Pons (tissue), 1 donor: ENCODE results near the gene SLC35A3.
"Not testable (repeated sequence)": the region's sequence is repeated elsewhere in the genome, so short reads cannot be mapped to it uniquely, and the experiment has no call there.

ENCODE experiments used
- DNase-seq: peaks from one replicate; pipeline ENCODE4 v3.0.0-alpha.2; 2016; ENCODE audit warnings: low spot score

Gene SLC35A3

GRCh38 chr1:99975529-99975928, 5.7 kb downstream of the SLC35A3 start:
- no peak for DNase-seq

- DNase-seq, result not testable (repeated sequence)
Observed at GRCh38 chr1:99977326-99977725, 7.5 kb downstream of the SLC35A3 start.

GRCh38 chr1:99978218-99978617, 8.4 kb downstream of the SLC35A3 start:
- DNase-seq, result no peak

GRCh38 chr1:99979091-99979490, 9.3 kb downstream of the SLC35A3 start:
- DNase-seq, result no peak

GRCh38 chr1:99980928-99981327, 11.1 kb downstream of the SLC35A3 start:
- DNase-seq, result no peak

GRCh38 chr1:99986656-99987225, 16.9 kb downstream of the SLC35A3 start:
- no peak for DNase-seq

GRCh38 chr1:99988210-99988765, 18.5 kb downstream of the SLC35A3 start:
- no peak for DNase-seq

- no peak for DNase-seq
Observed at GRCh38 chr1:99992044-99992722, 22.4 kb downstream of the SLC35A3 start.

- DNase-seq, result no peak
Observed at GRCh38 chr1:99992760-99993467, 23.1 kb downstream of the SLC35A3 start.

- no peak for DNase-seq
Observed at GRCh38 chr1:99993468-99993845, 23.7 kb downstream of the SLC35A3 start.

- DNase-seq, result no peak
Observed at GRCh38 chr1:99994496-99994895, 24.7 kb downstream of the SLC35A3 start.

GRCh38 chr1:99996951-99997350, 27.2 kb downstream of the SLC35A3 start:
- DNase-seq, result no peak

- DNase-seq, result no peak
Observed at GRCh38 chr1:100001462-100001861, 31.7 kb downstream of the SLC35A3 start.

GRCh38 chr1:100005424-100005823, 35.6 kb downstream of the SLC35A3 start:
- no peak for DNase-seq

GRCh38 chr1:100006688-100007087, 36.9 kb downstream of the SLC35A3 start:
- DNase-seq, result no peak

GRCh38 chr1:100009458-100009857, 39.7 kb downstream of the SLC35A3 start:
- DNase-seq, result no peak

GRCh38 chr1:100010804-100011203, 41.0 kb downstream of the SLC35A3 start:
- no peak for DNase-seq

- DNase-seq, result no peak
Observed at GRCh38 chr1:100019220-100019619, 49.4 kb downstream of the SLC35A3 start.

- no peak for DNase-seq
Observed at GRCh38 chr1:100023482-100023881, 53.7 kb downstream of the SLC35A3 start.

- no peak for DNase-seq
Observed at GRCh38 chr1:100027212-100027611, 57.4 kb downstream of the SLC35A3 start.

- DNase-seq, result no peak
Observed at GRCh38 chr1:100028765-100029164, 59.0 kb downstream of the SLC35A3 start.

GRCh38 chr1:100034470-100034869, 64.7 kb downstream of the SLC35A3 start:
- peak; percentile 72 for DNase-seq

- DNase-seq, result peak; percentile 91
Observed at GRCh38 chr1:100035214-100035613, 65.4 kb downstream of the SLC35A3 start.
